Right cardiac atrium (tissue), 5 donors: ENCODE measurements around the gene KIFBP. TPM values are rescaled to one million over a fixed set of nuclear protein-coding genes. Genes with fewer than 3 reads are reported as not detected.
"Not testable (repeated sequence)": the region's sequence is repeated elsewhere in the genome, so short reads cannot be mapped to it uniquely, and the experiment has no call there.

Experiments used
- ATAC-seq, 2 donors: fragments of 200-7000 bp; cut with Tn5 transposase; one replicate each; pipeline versions ENCODE4 v1.8.0 to v1.9.1; 2020; ENCODE audit warnings: moderate library complexity in 2 of 2, mild to moderate bottlenecking in 1 of 2
- DNase-seq, 3 donors: peaks; one replicate each; pipeline ENCODE4 v3.0.0-alpha.2; 2020
- H3K27ac ChIP-seq: one replicate; pipeline ENCODE4 v1.5.1; 2013; ENCODE audit warnings: mild to moderate bottlenecking, low read length, control low read depth, moderate library complexity
- H3K27me3 ChIP-seq: one replicate; pipeline ENCODE4 v1.6.1; 2013; ENCODE audit not compliant: control insufficient read depth, insufficient read depth
- H3K4me1 ChIP-seq: one replicate; pipeline ENCODE4 v1.6.1; 2013; ENCODE audit warnings: low read length; ENCODE audit not compliant: control insufficient read depth, insufficient read depth
- H3K4me3 ChIP-seq: one replicate; pipeline ENCODE4 v1.5.1; 2013; ENCODE audit warnings: low read length, control low read depth
- H3K9me3 ChIP-seq: one replicate; pipeline ENCODE4 v1.6.1; 2013; ENCODE audit warnings: low read length; ENCODE audit not compliant: control insufficient read depth
- WGBS: extraction: QIAGEN DNeasy Blood & Tissue Kit; methylation state at CpG from one replicate; pipeline ENCODE4 v1.1.7; 2013; 5-methylcytosine and 5-hydroxymethylcytosine counted together
- intact Hi-C, 4 donors: fragments of 100-400 bp; cut with DNase I; formaldehyde crosslinking; loops; one replicate each; pipeline versions ENCODE4 v1.11.0 to v1.14.0; 2022 to 2023
- polyA plus RNA-seq: library from polyadenylated mRNA; stranded (reverse); fragments of 200-250 nt; gene quantifications from one replicate; pipeline ENCODE4 v1.2.3, GENCODE V29; 2013
- total RNA-seq, 4 donors: library from RNA; stranded (reverse); fragmentation: NEBNext Ultra II Directional; extraction: Animal tissue kit (Norgen Biotek cat#: 25700); gene quantifications; one replicate each; pipeline ENCODE4 v1.2.1, GENCODE V29; 2021
- donor health status: healthy with polysubstance abuse.
- donor health status: DM: no; HTN: yes; CAD: no.
- donor health status: DM: no; HTN: no; CAD: no.
- donor health status: DM: no; HTN: yes; CAD: no; lungs with severe emphysema.
- donor health status: DM: yes; HTN: yes; CAD: no.

Gene KIFBP
- total and polyA plus RNA-seq, 5 donors = 29.2 to 36.9 (median 33.9) TPM

DNA sequence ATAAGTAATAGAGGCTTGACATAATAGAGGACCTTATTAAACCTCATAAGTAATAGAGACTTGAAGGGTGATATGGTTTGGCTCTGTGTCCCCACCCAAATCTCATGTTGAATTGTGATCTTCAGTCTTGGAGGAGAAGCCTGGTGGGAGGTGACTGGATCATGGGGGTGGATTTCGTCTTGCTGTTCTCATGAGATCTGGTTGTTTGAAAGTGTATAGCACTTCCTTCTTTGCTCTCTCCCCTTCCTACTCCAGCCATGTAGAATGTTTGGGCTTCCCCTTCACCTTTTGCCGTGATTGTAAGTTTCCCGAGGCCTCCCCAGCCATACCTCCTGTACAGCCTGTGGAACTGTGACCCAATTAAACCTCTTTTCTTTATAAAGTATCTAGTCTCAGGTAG lies 8.6 kb downstream of the KIFBP start:
- Histone ChIP-seq H3K27ac (peak overlapping the region; percentile 68), H3K4me1 (peaks cover 3% of the 10 kb centered on the region), H3K27me3 (no peaks in the 10 kb centered on the region), H3K4me3 (no peak overlapping the region), H3K9me3 (no peaks in the 10 kb centered on the region)
- 78% methylated on average over 3 of the region's 3 CpGs for WGBS
- intact Hi-C loops = no loop called here
- no peak for DNase-seq
- no peak for ATAC-seq

DNA sequence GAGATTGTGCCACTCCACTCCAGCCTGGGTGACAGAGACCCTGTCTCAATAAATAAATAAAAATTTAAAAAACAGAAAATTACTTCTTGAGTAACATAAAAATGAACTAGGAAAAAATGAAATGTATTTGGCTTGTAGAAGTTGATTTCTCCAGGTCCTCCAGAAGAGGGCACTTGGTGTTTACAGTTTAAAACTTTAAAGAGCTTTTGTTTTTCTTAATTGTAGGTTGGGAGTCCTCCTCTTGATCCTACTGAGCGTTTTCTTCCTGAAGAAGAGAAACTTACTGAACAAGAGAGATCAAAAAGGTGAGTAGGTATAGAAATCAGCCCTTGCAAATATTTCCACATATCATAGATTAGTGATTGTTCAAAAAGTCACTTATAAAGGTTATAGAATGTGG lies 16.2 kb downstream of the KIFBP start:
- Histone ChIP-seq H3K4me1 (no peaks in the 10 kb centered on the region), H3K4me3 (no peak overlapping the region), H3K27ac (no peak overlapping the region), H3K27me3 (no peaks in the 10 kb centered on the region), H3K9me3 (no peaks in the 10 kb centered on the region)
- DNase-seq = no peak
- 21% methylated on average over 1 of the region's 1 CpG for WGBS
- intact Hi-C loops = loop anchor here (2.0 to 10.0 kb wide), 2 partner anchors 88 to 90 kb away; no protein-coding TSS in a partner anchor
- peak; percentile 45 to 48 for ATAC-seq

GRCh38 chr10:69005704-69006485 lies 17.3 kb downstream of the KIFBP start:
- ATAC-seq (no peak), DNase-seq (no peak)
- Histone ChIP-seq H3K9me3 (no peaks in the 10 kb centered on the region), H3K27me3 (no peaks in the 10 kb centered on the region), H3K4me3 (no peak overlapping the region), H3K27ac (no peak overlapping the region), H3K4me1 (no peaks in the 10 kb centered on the region)
- intact Hi-C loops = loop anchor here (2.0 to 10.0 kb wide), 2 partner anchors 87 to 89 kb away; no protein-coding TSS in a partner anchor
- WGBS = 94% methylated on average over 6 of the region's 6 CpGs

DNA sequence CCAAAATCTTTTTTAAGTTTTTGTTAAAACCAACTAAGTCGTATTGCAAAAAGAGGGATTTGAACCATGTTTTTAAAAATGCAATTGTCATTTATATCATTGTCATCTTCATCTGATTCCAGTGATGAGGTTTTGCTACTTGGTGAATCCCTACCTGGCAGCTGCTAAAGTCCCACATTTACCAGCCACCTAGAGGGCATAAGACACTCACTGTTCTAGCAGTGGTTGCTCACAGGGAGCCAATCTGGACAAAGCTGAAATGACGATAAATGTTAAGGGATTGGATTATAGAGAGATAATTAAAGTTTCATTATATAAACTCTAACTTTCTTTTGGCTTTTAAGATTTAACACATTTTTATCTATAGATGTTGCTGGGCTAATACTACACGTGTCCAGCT lies 18.7 kb downstream of the KIFBP start:
- H3K27me3 ChIP-seq = no peaks in the 10 kb centered on the region
- intact Hi-C loops = loop anchor here in 2 of 4 donors (10.0 kb wide), 1 partner anchor 88 kb away; no protein-coding TSS in a partner anchor
- no peaks in the 10 kb centered on the region for H3K4me1 ChIP-seq
- ATAC-seq (no peak), DNase-seq (no peak)
- H3K4me3 ChIP-seq = no peak overlapping the region
- no peak overlapping the region for H3K27ac ChIP-seq
- no peaks in the 10 kb centered on the region for H3K9me3 ChIP-seq
- 80% methylated on average over 3 of the region's 3 CpGs for WGBS

DNA sequence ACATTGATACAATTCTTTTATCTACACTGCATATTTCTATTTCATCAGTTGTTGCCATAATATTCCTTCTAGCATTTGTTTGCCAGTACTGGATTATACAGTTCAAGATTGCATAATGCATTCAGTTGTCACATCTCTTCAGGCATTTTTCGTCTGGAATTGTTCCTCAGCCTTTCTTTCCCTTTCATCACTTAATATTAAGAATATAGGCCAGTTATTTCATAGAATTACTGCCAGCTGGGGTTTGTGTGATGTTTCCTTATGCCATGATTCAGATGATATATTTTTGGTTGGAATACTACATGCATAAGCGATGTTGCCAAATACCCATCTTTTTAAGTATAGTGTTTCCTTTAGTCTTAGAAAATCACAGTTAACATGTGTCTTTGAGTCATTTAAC lies 20.8 kb downstream of the KIFBP start:
- no peaks in the 10 kb centered on the region for H3K27me3 ChIP-seq
- intact Hi-C loops = loop anchor here in 2 of 4 donors (10.0 kb wide), 1 partner anchor 85 kb away; no protein-coding TSS in a partner anchor
- no peaks in the 10 kb centered on the region for H3K4me1 ChIP-seq
- H3K27ac ChIP-seq = no peak overlapping the region
- 73% methylated on average over 2 of the region's 2 CpGs for WGBS
- peak in 1 of 2 donors; percentile 43 for ATAC-seq
- H3K9me3 ChIP-seq = no peaks in the 10 kb centered on the region
- no peak overlapping the region for H3K4me3 ChIP-seq
- DNase-seq = no peak

- Histone ChIP-seq H3K4me3 (no peak overlapping the region), H3K27me3 (no peaks in the 10 kb centered on the region), H3K9me3 (no peaks in the 10 kb centered on the region), H3K27ac (no peak overlapping the region), H3K4me1 (no peaks in the 10 kb centered on the region)
- intact Hi-C loops = no loop called here
- WGBS = 35% methylated on average over 1 of the region's 1 CpG
- ATAC-seq = no peak
- DNase-seq = no peak
These were observed 21.6 kb downstream of the KIFBP start for GRCh38 chr10:69010151-69010640.

DNA sequence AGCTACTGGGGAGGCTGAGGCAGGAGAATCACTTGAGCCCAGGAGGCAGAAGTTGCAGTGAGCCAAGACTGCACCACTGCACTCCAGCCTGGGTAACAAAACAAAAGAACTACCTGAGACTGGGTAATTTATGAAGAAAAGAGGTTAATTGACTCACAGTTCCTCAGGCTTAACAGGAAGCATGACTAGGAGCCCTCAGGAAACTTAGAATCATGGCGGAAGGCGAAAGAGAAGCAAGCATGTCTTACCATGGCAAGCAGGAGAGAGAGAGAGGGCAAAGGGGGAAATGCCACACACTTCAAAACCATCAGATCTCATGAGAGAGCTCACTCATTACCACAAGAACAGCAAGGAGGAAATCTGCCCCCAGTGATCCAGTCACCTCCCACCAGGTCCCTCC lies 24.2 kb downstream of the KIFBP start:
- DNase-seq, intact Hi-C loops, H3K9me3 ChIP-seq, H3K4me3 ChIP-seq, H3K27me3 ChIP-seq, H3K4me1 ChIP-seq, H3K27ac ChIP-seq, ATAC-seq: not testable (repeated sequence)
- WGBS = 92% methylated on average over 2 of the region's 2 CpGs

DNA sequence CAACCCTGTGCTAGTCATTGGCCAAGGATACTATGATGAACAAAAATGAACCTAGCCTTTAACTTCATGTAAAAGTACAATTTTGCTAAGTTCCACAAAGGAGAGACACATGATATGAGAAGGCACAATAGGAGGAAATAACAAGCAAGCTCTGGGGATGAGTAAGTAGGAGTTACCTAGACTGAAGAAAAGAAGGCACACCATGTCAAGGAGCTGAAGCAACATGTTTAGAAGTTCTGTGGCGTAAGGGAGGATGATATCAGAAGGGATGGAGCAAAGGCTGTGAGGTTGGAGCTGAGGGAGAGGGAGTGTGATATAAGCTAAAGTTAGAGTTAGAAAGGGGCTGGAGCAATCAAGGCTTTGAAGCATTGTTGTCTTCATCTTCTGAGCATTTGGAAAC lies 25.6 kb downstream of the KIFBP start:
- ATAC-seq (no peak), DNase-seq (no peak)
- WGBS = 98% methylated on average over 1 of the region's 1 CpG
- no peaks in the 10 kb centered on the region for H3K27me3 ChIP-seq
- no peaks in the 10 kb centered on the region for H3K4me1 ChIP-seq
- H3K27ac ChIP-seq = no peak overlapping the region
- no peaks in the 10 kb centered on the region for H3K9me3 ChIP-seq
- H3K4me3 ChIP-seq = no peak overlapping the region
- intact Hi-C loops = no loop called here

DNA sequence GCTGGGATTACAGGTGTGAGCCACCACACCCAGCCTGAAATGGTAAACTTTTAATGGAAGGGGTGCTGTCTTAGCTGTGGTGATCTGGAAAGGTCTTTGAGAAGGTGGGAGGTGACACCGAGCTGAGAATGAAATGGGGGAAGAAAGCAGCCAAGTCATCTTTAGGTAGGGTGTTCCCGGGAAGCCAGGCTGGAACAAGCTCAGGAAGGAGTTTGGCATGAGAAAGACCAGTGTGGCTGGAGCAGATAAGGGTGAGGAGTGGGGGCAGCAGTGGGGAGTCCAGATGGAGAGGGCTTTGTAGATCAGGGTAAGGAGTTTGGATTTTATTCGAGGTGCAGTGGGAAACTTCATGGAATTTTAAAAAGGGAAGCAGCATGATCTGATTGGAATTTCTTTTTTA lies 30.0 kb downstream of the KIFBP start:
- DNase-seq (no peak), ATAC-seq (peak in 1 of 2 donors; percentile 54)
- no peaks in the 10 kb centered on the region for H3K9me3 ChIP-seq
- no peaks in the 10 kb centered on the region for H3K4me1 ChIP-seq
- intact Hi-C loops = no loop called here
- H3K27me3 ChIP-seq = no peaks in the 10 kb centered on the region
- 62% methylated on average over 3 of the region's 3 CpGs for WGBS
- H3K4me3 ChIP-seq = no peak overlapping the region
- no peak overlapping the region for H3K27ac ChIP-seq

DNA sequence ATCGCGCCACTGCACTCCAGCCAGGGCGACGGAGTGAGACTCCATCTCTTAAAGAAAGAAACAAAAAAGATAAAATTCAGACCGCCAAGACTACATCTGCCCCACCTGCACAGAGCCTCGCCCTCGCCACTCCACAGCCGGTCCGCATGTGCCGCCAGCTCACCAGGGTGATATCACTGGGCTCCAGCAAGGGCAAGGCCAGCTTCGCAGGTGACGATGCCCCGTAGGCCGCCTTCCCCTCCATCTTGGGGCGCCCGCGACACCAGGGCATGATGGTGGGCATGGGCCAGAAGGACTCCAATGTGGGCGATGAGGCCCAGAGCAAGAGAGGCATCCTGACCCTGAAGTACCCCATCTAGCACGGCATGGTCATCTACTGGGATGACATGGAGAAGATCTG lies 34.0 kb downstream of the KIFBP start:
- H3K4me1 ChIP-seq = no peaks in the 10 kb centered on the region
- no peaks in the 10 kb centered on the region for H3K9me3 ChIP-seq
- no peaks in the 10 kb centered on the region for H3K27me3 ChIP-seq
- DNase-seq = no peak
- H3K27ac ChIP-seq = no peak overlapping the region
- H3K4me3 ChIP-seq = no peak overlapping the region
- intact Hi-C loops = no loop called here
- 98% methylated on average over 19 of the region's 19 CpGs for WGBS
- ATAC-seq = no peak

- Histone ChIP-seq H3K9me3 (no peaks in the 10 kb centered on the region), H3K4me3 (no peak overlapping the region), H3K27ac (no peak overlapping the region), H3K27me3 (no peaks in the 10 kb centered on the region), H3K4me1 (no peaks in the 10 kb centered on the region)
- intact Hi-C loops = no loop called here
- DNase-seq = no peak
- 69% methylated on average over 4 of the region's 4 CpGs for WGBS
- no peak for ATAC-seq
These were observed 36.8 kb downstream of the KIFBP start for GRCh38 chr10:69025370-69025896.
